Coronary artery (tissue), 2 donors: ENCODE measurements around the gene LDLRAD4.
"Not testable (repeated sequence)": the region's sequence is repeated elsewhere in the genome, so short reads cannot be mapped to it uniquely, and the experiment has no call there.

Source experiments
- DNase-seq: peaks from one replicate; pipeline ENCODE4 v3.0.0-alpha.2; 2017; ENCODE audit warnings: low spot score
- H3K27ac ChIP-seq, 2 donors: fragments of 200-600 bp; sonication (generic); one replicate each; pipeline ENCODE4 v1.5.1; 2016 to 2019
- H3K4me3 ChIP-seq: fragments of 200-600 bp; sonication (generic); 2 replicates; pipeline ENCODE4 v1.5.1; 2016; ENCODE audit warnings: mild to moderate bottlenecking, moderate library complexity
- CTCF ChIP-seq: fragments of 200-600 bp; sonication (generic); IDR thresholded peaks from one replicate; pipeline ENCODE4 v1.5.1; 2019; ENCODE audit warnings: antibody characterized with exemption

LDLRAD4 gene

DNA sequence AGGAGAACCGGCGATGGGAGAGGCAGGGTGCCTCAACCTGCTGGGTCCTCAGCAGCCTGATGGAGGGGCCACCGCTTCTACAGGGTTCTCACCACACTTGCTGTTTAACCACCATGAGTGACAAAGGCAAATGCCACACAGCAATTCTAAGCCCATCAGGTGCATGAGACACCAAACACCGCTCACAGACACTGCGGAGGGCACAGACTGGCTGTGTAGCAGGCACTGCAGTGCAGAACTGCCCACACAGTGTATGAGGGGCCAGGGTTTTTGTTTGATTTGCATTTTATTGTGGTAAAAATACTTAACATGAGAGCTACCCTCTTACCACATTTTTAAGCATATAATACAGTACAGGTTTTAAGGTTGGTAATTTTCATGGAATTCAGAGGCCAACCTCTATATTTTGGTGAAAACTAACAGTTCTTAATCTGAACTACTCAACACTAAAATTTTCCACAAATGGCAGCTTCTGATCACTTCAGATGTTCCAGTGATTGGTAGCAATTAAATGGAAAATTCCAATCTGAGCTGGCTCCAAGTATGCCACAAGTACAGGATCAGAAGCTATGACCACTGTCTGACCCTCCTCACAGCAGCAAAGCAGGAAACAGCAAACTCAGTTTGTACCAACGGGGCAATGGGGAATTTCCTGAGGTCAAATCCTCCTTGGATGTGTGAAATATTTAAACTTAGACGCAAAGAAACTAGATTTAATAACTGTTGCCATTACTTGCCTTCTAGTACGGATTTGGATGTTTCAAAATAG, 440.1 kb downstream of the LDLRAD4 start:
- no peak for DNase-seq
- no peak overlapping the region for H3K27ac ChIP-seq
- no peak for TF ChIP-seq CTCF
- H3K4me3 ChIP-seq: no peak overlapping the region

DNA sequence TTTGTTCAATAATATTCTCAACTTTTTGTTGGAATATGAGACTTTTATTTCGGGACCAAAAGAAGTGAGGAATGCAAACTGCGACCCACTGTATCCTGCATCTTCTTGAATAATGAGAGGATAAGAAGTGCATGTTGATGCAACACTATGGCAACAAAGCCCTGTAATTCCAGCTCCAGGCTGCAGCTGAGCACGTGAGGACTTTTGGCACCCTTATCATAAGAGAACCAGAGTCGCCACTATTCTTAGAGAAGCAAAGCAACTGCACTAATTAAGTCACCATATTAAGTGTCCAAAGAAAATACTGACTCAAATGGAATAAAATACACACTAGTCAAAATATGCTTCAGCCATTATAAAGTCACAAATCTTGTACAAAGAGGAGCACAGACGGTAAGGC, 441.9 kb downstream of the LDLRAD4 start:
- Histone ChIP-seq H3K27ac (no peak overlapping the region), H3K4me3 (no peak overlapping the region)
- TF ChIP-seq CTCF: no peak
- no peak for DNase-seq

DNA sequence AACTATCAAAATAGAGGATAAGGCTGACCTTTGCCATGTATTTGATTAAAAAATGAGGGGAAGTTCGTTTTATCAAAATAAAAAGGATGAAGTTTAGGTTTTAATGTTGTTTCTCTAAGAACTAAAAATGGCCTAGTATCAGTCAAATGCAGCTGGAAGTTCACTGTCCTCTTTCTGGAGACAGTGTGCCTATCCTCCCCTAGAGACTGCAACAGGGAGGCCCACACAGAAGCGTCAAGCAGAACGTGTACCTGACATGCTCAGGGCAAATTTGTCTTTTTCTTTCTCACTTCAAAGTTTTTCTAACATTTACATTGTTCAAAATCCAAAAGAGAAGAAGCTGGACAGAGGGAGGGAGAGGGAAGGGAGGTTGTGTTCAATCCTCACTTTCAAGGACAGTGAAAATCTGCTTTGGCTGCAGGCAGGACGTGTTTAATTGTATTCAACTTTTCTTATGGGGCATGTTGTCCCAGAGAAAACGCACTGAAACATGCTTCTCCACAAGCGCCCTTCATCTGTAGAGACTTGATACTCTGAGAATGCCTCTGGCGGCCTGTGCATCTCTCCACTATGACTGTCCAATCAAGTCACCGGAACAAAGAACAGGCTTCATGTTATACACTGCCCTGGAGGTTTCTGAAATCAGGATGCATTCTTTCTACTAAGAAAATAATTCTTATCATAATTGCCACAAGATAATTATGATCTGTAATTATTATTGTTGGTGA, 442.7 kb downstream of the LDLRAD4 start:
- no peak for TF ChIP-seq CTCF
- Histone ChIP-seq H3K27ac (no peak overlapping the region), H3K4me3 (no peak overlapping the region)
- DNase-seq: no peak

- H3K27ac ChIP-seq: no peak overlapping the region
Measured at GRCh38 chr18:13661779-13662256, 443.3 kb downstream of the LDLRAD4 start.

GRCh38 chr18:13672657-13673056, 454.1 kb downstream of the LDLRAD4 start:
- no peak for TF ChIP-seq CTCF
- no peak for DNase-seq
- Histone ChIP-seq H3K27ac (no peak overlapping the region), H3K4me3 (no peak overlapping the region)

More at GRCh38 chr18:13661779-13662256, 443.3 kb downstream of the LDLRAD4 start:
- no peak for TF ChIP-seq CTCF
- no peak overlapping the region for H3K4me3 ChIP-seq
- DNase-seq: no peak

- no peak overlapping the region for H3K4me3 ChIP-seq
- H3K27ac ChIP-seq: no peak overlapping the region
- no peak for TF ChIP-seq CTCF
- DNase-seq: no peak
Measured at GRCh38 chr18:13676471-13676870, 457.9 kb downstream of the LDLRAD4 start.

DNA sequence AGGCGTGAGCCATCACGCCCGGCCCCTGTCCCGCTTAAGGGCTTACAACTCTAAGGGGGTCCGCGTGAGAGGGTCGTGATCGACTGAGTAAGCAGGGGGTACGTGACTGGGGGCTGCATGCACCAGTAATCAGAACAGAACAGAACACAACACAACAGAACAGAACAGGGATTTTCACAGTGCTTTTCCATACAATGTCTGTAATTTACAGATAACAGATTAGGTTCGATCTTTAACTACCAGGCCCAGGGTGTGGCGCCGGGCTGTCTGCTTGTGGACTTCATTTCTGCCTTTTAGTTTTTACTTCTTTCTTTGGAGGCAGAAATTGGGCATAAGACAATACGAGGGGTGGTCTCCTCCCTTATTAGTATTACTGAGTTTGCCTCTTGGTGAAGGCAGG, 458.8 kb downstream of the LDLRAD4 start:
- DNase-seq, H3K4me3 ChIP-seq, H3K27ac ChIP-seq: not testable (repeated sequence)
